SK-N-MC (cell line): ENCODE measurements around the gene PARD3.

ENCODE experiments used
- EZH2 ChIP-seq: fragments of 200-600 bp; sonication (generic); IDR thresholded peaks from one replicate; pipeline ENCODE4 v1.6.1; 2017; ENCODE audit warnings: antibody characterized with exemption
- FOXP2 ChIP-seq: optimal IDR thresholded peaks from 2 replicates; pipeline ENCODE3; 2011; ENCODE audit warnings: mild to moderate bottlenecking, moderate library complexity; ENCODE audit not compliant: insufficient read depth; ENCODE audit errors: extremely low read length, control extremely low read depth
- POLR2AphosphoS5 ChIP-seq: IDR thresholded peaks from 2 replicates; pipeline ENCODE4 v1.6.1; 2012; ENCODE audit warnings: mild to moderate bottlenecking, low read depth, low read length, borderline replicate concordance

- TF ChIP-seq POLR2AphosphoS5 (no peak), EZH2 (no peak), FOXP2 (no peak)
Measured at GRCh38 chr10:34479520-34480179, 335.4 kb downstream of the PARD3 start.
